Anterior cingulate cortex (tissue), 58 donors: ENCODE data around the gene GRID2.
"Not testable (repeated sequence)": the region's sequence is repeated elsewhere in the genome, so short reads cannot be mapped to it uniquely, and the experiment has no call there.

Experiments used
- DNase-seq, 58 donors: peaks; one replicate each; lab custom pipeline; 2025; lab: John Stamatoyannopoulos, UW

GRID2 gene

GRCh38 chr4:92406488-92406887 lies 102.7 kb downstream of the GRID2 start:
- DNase-seq: no peak

GRCh38 chr4:92421920-92422319 lies 118.2 kb downstream of the GRID2 start:
- no peak for DNase-seq

- no peak for DNase-seq
Observed at GRCh38 chr4:92433272-92433758, 129.5 kb downstream of the GRID2 start.

GRCh38 chr4:92438722-92439121 lies 135.0 kb downstream of the GRID2 start:
- not testable (repeated sequence) for DNase-seq

- not testable (repeated sequence) for DNase-seq
Observed at GRCh38 chr4:92442131-92442530, 138.4 kb downstream of the GRID2 start.

- not testable (repeated sequence) for DNase-seq
Observed at GRCh38 chr4:92444143-92444843, 140.5 kb downstream of the GRID2 start.

GRCh38 chr4:92445127-92445526 lies 141.4 kb downstream of the GRID2 start:
- DNase-seq: no peak

- DNase-seq: peak in 1 of 58 donors; percentile 15
Observed at GRCh38 chr4:92447255-92447905, 143.6 kb downstream of the GRID2 start.

- DNase-seq: not testable (repeated sequence)
Observed at GRCh38 chr4:92448176-92448575, 144.4 kb downstream of the GRID2 start.

- DNase-seq: no peak
Observed at GRCh38 chr4:92450694-92451093, 146.9 kb downstream of the GRID2 start.

- DNase-seq: no peak
Observed at GRCh38 chr4:92451782-92452181, 148.0 kb downstream of the GRID2 start.

GRCh38 chr4:92452383-92452782 lies 148.6 kb downstream of the GRID2 start:
- DNase-seq: not testable (repeated sequence)

- DNase-seq: no peak
Observed at GRCh38 chr4:92455329-92455839, 151.6 kb downstream of the GRID2 start.

- no peak for DNase-seq
Observed at GRCh38 chr4:92455951-92456350, 152.2 kb downstream of the GRID2 start.

- no peak for DNase-seq
Observed at GRCh38 chr4:92461732-92462131, 158.0 kb downstream of the GRID2 start.

GRCh38 chr4:92477298-92477697 lies 173.5 kb downstream of the GRID2 start:
- DNase-seq: no peak

GRCh38 chr4:92483341-92483740 lies 179.6 kb downstream of the GRID2 start:
- no peak for DNase-seq

GRCh38 chr4:92488496-92488895 lies 184.7 kb downstream of the GRID2 start:
- no peak for DNase-seq

- no peak for DNase-seq
Observed at GRCh38 chr4:92497141-92497540, 193.4 kb downstream of the GRID2 start.

GRCh38 chr4:92501456-92501855 lies 197.7 kb downstream of the GRID2 start:
- no peak for DNase-seq

GRCh38 chr4:92506933-92507332 lies 203.2 kb downstream of the GRID2 start:
- no peak for DNase-seq

GRCh38 chr4:92514627-92515026 lies 210.9 kb downstream of the GRID2 start:
- DNase-seq: no peak
